GM18868 (cell line): ENCODE data around the gene AVL9.

ENCODE experiments used
- ATAC-seq: cut with Tn5 transposase; IDR thresholded peaks from one replicate; pipeline ENCODE4 v1.9.1; 2021; ENCODE audit warnings: mild to moderate bottlenecking, moderate library complexity; ENCODE audit not compliant: unreplicated experiment

AVL9 gene

DNA sequence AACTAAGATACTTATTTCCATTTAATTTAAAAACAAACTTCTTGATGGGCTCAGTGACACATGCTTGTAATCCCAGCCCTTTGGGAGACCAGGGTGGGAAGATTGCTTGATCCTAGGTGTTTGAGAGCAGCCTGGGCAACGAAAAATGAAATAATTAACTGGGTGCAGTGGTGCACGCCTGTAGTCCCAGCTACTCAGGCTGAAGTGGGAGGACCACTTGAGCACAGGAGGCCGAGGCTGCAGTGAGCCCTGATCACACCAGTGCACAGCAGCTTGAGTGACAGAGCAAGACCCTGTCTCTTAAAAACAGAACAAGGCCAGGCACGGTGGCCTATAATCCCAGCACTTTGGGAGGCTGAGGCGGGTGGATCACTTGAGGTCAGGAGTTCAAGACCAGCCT lies 37.4 kb downstream of the AVL9 start:
- ATAC-seq, result no peak

DNA sequence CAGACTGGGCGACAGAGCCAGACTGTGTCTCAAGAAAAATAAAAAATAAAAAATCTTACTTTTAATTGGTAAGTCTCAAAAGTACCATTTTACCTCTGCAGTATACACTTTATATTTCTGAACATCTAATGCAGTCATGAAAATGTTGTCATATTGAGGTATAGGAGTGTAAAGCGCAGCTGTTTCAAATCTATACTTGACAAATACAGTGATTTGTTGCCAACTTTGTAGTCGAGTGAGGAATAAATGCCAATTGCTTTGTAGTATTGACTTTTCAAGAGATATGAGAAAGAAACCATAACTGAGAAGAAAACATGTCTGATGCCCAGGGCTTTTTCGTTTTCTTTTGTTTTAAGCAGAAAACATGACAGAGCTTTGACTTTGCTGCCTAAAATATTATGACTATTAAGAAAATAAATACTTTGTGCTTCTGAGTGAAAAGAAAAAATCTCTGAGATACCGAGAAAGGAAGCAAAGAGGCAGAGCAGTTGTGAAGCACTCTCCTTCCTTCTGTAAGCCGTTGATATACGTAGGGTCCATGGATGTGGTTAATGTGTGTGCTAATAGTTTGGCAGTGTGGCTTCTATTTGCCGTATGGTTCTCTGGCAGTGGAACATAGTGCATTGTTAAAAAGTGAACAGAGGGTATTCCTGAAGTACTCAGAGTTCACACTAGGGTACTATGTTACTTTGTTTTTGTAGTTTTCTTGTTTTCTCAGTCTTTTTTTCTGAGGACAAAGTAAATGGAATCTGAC lies 38.2 kb downstream of the AVL9 start:
- ATAC-seq, result no peak

DNA sequence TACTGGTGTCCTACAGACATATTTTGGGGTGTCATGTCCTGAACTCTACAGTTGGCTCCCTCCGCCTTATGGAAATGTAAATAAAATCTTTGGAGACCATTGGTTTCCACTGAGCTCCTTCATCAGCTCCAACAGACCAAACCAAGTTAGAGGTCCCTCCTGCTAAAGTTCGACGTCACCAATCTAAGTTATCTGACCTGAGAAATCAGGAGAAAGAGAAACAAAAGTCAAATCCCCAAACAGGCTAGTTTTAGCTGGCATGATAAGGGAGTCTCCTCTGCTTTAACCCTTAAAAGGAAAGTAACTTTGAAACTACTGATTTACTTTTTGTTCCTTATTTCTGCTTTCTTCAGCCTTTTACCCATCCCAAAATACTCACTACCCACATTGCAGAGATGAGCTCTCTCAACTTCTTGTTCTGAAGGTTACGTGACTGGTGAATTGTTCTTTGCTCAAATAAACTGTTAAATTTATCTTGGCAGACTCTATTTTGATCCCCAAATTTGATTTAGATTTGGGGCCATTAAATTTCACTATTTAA lies 39.9 kb downstream of the AVL9 start:
- peak; percentile 76 for ATAC-seq

DNA sequence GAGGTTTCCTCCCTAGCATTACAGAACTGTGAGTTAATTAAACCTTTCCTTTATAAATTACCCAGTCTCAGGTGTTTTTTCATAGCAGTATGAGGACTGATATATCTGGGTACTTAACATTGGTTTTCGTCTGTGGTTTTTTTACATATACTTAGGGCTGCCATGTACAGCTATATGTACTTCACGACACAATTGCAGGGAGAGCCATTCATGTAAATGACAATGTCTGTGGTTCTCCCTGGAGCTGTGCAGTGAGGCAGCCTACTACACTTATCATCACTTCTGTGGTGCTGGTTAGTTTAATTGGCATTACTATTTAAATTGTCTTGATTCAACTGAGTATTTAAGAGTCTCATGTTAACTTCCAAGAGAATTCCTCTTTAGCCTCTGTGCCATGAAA lies 40.7 kb downstream of the AVL9 start:
- ATAC-seq, result peak; percentile 25

DNA sequence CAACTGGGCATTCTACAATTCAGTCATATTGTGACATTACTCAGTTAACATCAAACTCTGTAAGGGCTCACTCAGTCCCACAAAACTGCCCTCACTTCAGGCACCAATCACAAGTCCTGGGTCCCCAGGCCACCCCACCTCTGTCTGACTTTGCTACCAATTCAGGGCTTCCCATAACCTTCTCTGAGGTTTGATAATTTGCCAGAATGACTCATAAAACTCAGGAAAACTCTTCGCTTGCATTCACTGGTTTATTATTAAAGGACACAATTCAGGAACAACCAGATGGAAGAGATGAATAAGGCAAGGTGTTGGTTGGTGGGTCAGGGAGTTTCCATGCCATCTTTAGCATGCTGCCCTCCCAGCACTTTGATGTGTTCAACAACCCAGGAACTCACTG lies 41.3 kb downstream of the AVL9 start:
- ATAC-seq, result no peak

DNA sequence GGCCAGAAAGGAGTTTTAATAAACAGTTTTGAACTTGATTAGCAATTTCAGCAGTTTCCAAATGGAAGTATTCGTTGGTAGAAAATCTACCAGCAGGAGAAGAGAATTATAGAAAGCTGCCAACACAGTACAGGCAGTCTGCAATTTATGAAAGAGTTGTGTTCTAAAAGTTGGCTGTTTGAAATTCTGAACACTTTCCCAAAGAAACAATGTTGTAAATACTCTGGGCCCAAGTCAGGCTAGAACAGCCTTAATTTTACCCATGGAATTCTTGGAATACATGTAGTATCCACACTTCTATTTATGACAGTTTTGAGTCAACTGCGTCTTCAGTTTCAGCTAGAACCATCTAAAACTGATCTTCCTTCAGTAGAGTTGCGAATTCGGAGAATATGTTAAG lies 42.5 kb downstream of the AVL9 start:
- no peak for ATAC-seq

DNA sequence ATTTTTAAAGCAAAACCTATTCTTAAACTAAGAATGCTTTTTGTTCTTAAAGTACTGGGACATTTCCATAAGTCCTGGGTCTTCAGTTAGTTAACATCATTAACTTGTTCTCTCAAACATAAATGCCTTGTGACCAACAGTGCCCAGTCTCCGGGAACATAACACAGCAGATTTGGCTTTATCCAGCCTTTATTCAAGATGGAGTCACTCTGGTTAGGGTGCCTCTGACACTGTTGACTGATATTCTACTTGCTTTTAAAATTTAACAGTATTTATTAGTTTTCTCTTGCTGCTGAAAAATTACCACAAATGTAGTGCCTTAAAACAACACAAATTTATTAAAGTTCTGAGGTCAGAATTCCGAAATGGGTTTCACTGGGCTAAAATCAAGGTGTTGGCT lies 44.1 kb downstream of the AVL9 start:
- no peak for ATAC-seq

DNA sequence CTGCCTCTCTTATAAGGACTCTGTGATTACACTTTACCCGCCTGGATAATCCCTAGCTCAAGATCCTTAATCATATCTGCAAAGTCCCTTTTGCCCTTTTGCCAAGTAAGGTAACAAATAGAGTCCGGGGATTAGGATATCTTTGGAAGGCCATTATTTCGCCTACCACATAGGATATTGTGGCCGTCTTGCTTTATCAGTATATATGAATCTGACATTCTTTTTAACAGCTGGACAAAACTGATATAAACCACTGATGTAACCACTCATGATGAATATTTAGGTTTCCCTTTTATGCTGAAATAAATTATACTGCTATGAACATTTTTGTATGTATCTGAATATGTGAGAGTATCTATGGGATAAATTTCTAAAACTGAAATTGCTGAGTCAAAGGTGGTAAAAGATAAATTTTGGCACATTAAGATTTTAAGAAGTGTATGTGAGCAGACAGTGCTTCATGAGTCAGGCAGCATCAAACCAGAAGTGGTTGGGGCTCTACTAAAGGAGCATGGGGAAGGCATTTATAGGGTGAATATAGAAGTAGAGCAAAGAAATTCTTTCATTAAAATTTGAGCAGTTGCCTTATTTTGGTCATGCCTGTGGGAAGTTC lies 44.7 kb downstream of the AVL9 start:
- no peak for ATAC-seq

DNA sequence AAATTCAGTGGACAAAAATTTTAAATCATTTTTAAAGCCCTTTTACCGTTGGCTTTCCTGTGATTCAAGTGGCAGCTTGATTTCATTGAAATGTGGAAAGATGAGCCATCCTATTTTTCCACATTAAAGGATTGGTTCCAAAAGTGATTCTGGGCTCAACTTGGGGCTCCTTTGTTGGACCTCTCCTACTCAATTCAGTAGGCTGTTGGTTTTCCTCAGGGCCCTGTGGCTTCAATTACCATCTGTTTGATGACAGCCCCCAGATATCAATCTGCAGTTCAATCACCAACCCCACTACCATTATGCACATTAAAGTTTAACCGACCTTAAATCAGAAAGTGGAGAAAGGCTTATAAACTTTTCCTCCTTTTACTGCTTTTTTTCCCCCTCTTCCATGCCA lies 47.3 kb downstream of the AVL9 start:
- no peak for ATAC-seq

DNA sequence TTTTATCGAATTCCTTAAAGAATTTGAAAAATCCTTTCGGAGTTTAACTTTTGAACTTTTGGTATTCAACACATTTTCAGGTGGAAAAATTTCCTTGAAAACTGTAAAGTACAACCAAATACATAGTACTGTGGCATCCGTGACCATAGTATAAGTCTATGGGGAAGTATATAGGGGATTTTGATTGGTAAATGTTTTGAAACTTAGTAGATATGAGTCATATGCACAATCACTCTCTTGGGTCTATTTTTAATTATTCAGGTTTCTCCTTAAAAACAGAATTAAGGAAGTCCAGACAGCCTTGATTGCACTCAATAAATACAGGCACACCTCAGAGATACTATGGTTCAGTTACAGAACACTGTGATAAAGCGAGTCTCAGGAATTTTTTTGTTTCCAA lies 64.2 kb downstream of the AVL9 start:
- peak; percentile 56 for ATAC-seq

DNA sequence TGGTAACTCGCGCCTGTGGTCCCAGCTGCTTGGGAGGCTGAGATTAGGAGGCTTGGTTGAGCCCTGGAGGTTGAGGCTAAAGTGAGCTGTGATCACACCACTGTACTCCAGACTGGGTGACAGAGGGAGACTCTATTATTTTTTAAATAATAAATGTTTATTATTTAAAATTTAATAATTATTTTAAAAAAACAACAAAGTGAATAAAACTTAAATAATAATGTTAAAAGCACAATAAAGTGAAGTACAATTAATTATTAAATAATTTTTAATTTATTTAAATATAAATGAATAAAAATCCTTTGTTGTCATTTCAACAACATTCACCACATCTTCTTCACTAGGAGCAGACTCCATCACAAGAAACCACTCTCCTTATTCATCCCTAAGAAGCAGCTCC lies 64.8 kb downstream of the AVL9 start:
- ATAC-seq, result no peak

DNA sequence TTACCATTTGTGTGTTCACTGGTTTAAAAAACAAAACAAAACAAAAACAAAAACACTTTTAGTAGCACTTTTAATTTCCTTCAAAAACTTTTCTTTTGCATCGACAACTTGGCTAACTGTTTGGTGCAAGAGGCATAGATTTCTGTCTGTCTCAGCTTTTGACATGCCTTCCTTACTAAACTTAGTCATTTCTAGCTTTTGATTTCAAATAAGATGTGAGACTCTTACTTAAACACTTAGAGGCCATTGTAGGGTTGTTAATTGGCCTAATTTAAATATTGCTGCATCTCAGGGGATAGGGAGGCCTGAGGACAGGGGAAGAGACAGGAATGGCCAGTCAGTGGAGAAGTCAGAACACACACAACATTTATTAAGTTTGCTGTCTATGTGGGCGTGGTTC lies 66.3 kb downstream of the AVL9 start:
- no peak for ATAC-seq

DNA sequence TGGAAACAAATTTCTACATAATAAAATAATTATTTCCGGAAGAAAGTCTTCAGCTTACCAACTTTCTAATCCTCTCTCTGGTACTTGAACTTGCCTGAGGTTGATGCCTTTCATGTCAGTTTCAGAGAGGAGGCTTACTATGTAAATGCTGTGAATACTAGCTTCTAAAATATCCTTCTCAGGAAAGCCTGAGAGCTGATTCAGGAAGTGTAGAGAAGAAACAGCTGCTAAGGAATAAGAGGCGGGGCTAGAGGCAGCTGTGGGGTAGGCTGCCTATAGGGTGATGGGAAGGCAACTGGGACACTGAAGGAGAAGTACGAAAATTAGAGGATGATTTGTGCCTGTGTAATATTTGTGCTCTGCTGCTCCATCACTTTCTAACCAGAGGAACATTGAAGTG lies 69.3 kb downstream of the AVL9 start:
- ATAC-seq, result no peak

DNA sequence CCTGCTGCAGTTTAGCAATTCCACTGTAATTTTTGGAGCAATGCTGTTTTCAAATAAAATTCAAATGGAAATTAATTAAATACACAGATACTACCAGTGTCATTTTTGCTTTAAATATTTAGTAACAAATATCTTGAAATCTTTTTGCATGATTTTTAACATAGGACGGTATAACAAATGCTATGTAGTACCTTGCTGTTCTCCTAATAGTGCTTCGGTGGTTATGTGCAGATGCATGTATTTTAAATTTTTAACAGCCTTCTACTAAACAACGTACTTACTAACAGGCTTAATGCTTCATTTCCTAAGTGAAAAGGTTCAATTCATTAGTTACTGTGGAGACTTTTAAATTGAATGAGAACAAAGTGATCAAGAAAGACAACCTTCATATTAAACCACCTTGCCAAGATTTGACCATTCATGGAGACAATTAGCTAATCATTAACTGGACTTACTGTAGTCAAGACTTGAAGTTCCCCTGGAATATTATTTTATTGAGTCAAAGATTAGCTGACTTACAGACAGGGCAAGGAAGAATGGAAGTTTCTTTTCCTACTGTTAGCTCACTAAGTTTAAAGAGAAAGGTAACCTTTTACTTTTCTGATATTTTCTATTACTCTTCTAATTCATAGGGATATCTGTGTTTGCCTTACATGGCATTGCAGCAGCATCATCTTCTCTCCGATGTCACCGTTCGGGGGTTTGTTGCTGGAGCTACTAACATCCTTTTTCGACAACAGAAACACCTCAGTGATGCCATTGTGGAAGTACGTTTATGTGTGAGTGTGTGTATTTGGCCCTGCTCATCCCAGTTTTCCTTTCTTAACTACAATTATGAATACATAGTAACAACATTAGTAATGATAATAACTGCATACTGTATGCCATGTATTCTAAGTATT lies 74.3 kb downstream of the AVL9 start:
- ATAC-seq, result no peak

DNA sequence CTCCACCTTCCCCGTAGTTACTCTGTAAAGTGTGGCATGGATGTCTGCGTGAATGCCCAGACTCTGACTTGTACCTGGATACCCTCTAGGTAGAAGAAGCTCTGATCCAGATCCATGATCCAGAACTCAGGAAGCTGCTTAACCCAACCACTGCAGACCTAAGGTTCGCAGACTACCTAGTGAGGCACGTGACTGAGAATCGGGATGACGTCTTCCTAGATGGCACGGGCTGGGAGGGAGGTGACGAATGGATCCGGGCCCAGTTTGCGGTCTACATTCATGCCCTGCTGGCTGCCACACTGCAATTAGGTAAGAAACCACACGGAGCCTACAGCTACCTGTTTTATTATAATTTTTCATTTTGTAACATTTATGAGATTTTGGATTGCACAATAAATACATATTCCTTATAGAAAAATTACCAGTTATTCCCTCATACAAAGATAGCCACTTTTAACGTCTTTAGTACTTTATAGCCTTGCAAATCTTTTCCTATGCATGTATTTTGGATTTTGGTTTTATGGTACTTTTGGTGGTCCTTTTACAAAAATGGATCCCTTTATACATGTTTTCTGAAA lies 77.9 kb downstream of the AVL9 start:
- ATAC-seq, result no peak

DNA sequence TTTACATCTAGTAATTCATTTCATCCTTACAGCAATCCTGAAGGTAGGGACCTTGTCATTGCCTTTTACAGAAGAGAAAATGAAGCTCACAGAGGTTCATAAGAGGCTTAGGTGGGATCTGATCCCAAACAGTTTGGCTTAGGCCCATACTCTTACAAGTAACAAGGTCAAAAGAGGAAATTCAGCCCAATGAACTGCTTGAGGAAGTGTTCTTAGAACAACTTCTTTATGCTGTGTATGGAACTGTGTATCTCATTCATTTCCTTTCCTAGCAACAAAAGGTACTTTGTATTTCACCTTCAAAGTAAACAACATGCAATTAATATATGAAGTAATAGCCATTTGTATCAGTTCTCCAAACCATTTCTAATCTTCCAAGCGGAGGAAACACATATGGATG lies 79.3 kb downstream of the AVL9 start:
- no peak for ATAC-seq

DNA sequence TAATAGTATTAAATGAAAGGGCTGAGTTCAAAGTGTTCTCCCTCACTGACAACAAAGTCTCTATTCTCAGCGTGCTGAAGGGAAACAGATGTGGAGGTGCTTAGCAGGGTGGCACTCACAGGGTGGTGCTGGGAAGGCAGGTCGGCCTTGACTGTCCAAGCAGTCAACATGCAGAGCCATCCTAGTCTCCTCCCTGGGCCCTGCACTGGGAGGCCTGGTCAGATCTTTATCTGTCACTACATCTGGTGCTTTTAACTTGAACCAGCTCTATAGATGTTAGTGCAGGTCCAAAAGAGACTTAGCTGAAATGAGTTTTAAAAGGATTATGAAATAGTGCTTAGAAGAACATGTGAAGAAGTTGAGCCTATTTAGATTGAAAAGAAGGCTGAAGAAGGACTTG lies 82.1 kb downstream of the AVL9 start:
- no peak for ATAC-seq

DNA sequence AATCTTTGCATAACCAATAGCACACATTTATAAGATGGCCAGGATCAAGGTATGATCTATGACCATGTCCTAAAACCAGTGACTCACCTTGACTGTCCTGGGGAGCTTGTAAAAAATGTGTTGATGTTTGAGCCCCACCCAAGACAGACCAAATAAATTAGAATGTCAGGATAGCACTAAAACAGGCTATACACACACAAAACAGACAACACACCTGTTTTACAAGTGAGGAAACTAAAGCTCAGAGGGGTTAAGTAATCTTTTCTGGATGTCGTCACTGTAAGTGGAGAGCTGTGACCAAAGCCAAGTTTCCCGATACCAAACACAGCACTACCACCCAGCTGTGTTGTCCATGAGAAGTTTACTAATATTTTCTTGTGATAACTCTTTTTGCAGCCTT lies 84.5 kb downstream of the AVL9 start:
- ATAC-seq, result no peak

DNA sequence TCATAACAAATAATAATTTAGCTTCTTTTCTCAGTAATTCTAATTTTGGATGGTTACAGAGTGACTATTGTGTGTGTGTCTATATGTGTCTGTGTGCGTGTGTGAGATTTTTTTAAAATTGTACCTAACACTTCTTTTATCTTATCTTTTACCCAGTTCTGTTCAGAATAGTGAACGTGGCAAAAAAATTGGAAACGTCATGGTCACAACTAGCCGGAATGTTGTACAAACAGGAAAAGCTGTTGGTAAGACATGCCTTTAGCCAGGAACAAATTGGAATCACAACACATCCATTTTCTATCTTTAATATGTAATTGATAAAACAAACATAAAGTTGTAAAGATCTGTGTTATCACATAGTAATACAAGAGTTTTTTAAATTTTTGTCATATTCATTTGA lies 85.4 kb downstream of the AVL9 start:
- no peak for ATAC-seq

DNA sequence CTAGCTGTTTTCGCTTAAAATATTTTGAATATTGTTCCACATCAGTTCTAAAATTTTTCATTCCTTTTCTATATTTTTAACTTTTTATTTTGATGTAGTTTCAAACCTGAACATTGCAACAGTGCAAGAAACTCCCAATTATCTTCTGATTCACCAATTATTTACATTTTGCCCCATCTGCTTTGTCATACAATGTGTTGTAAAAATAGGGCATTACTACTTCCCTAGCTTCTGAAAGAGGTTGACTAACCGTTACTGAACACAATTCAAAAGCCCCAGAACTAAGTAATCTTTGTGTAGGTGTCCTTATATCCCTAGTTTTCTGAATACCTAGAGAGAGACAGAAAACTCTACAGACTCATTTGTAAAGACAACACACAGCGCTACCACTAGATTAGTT lies 86.7 kb downstream of the AVL9 start:
- no peak for ATAC-seq

DNA sequence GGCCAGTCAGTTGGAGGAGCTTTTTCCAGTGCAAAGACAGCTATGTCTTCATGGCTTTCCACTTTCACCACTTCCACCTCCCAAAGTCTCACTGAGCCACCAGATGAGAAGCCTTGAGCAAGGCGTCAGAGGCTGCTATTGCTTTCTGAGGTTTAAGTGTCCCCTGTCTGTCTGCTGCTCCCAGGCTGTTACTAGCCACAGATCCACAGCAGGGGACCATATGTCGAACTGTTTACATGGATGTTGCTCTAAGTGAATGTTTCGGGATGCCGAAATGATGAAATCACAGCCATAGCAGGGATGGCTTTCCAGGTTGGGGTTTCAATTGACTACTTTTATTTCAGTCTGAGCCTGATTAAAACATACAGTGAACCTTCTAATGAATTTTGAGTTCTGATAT lies 88.5 kb downstream of the AVL9 start:
- ATAC-seq, result no peak
